DND-41 (cell line): ENCODE measurements around the gene NOTCH4.

ENCODE experiments used
- CTCF ChIP-seq: IDR thresholded peaks from 2 replicates; pipeline ENCODE4 v1.5.1; 2012; ENCODE audit warnings: borderline replicate concordance, low read length, moderate library complexity, mild to moderate bottlenecking; ENCODE audit not compliant: poor library complexity, severe bottlenecking; ENCODE audit errors: extremely low read depth
- EZH2 ChIP-seq: IDR thresholded peaks from 3 replicates; pipeline ENCODE4 v1.6.1; 2012; ENCODE audit warnings: borderline replicate concordance, low read depth, mild to moderate bottlenecking, moderate library complexity, low read length, inconsistent platforms; ENCODE audit not compliant: severe bottlenecking

- TF ChIP-seq CTCF: no peak
- no peak for TF ChIP-seq EZH2
These were observed 5.7 kb downstream of the NOTCH4 start for GRCh38 chr6:32218167-32218566.
